Natural killer cell (primary cell): ENCODE measurements around the gene ANKS3. TPM values are rescaled to one million over a fixed set of nuclear protein-coding genes. Genes with fewer than 3 reads are reported as not detected.

ENCODE experiments used
- ATAC-seq, 3 donors: fragments of 150-1000 bp in 2 of 3; fragments of 200-7000 bp in 1 of 3; cut with Tn5 transposase; 1 replicate in 1 of 3; 2 replicates in 2 of 3; pipeline ENCODE4 v1.10.0; 2021; ENCODE audit warnings: mild to moderate bottlenecking in 2 of 3, moderate library complexity in 2 of 3
- DNase-seq, 2 donors: peaks; one replicate each; pipeline versions ENCODE4 v3.0.0 to v3.0.0-alpha.2; 2013 to 2021; ENCODE audit warnings: mixed read lengths in 1 of 2
- H3K27ac ChIP-seq: one replicate; pipeline ENCODE4 v1.5.1; 2013; ENCODE audit warnings: mild to moderate bottlenecking, low read length
- H3K27me3 ChIP-seq: one replicate; pipeline ENCODE4 v1.6.1; 2013; ENCODE audit warnings: low read length; ENCODE audit not compliant: control insufficient read depth, insufficient read depth
- H3K36me3 ChIP-seq: one replicate; pipeline ENCODE4 v1.6.1; 2013; ENCODE audit warnings: low read length; ENCODE audit not compliant: control insufficient read depth, insufficient read depth
- H3K4me1 ChIP-seq: one replicate; pipeline ENCODE4 v1.6.1; 2013; ENCODE audit warnings: low read length; ENCODE audit not compliant: control insufficient read depth, insufficient read depth
- H3K4me3 ChIP-seq: one replicate; pipeline ENCODE4 v1.5.1; 2013; ENCODE audit warnings: low read length
- H3K9me3 ChIP-seq: one replicate; pipeline ENCODE4 v1.6.1; 2013; ENCODE audit warnings: low read length; ENCODE audit not compliant: control insufficient read depth, insufficient read depth
- H3K27ac Mint-ChIP-seq, 2 donors: one replicate each; pipeline ENCODE4 v1.8.0; 2022; ENCODE audit warnings: mild to moderate bottlenecking in 2 of 2, mixed read lengths in 2 of 2, moderate library complexity in 1 of 2
- H3K27me3 Mint-ChIP-seq, 2 donors: one replicate each; pipeline ENCODE4 v1.8.0; 2022; ENCODE audit warnings: low read depth in 2 of 2, mixed read lengths in 2 of 2
- H3K36me3 Mint-ChIP-seq: one replicate; pipeline ENCODE4 v1.8.0; 2022; ENCODE audit warnings: mixed read lengths
- H3K4me1 Mint-ChIP-seq, 2 donors: one replicate each; pipeline ENCODE4 v1.8.0; 2022; ENCODE audit warnings: mixed read lengths in 2 of 2
- H3K4me3 Mint-ChIP-seq: one replicate; pipeline ENCODE4 v1.8.0; 2022; ENCODE audit warnings: mild to moderate bottlenecking, moderate library complexity, mixed read lengths
- H3K9me3 Mint-ChIP-seq, 2 donors: one replicate each; pipeline ENCODE4 v1.8.0; 2022; ENCODE audit warnings: mixed read lengths in 2 of 2
- CTCF ChIP-seq: fragments of 200-600 bp; IDR thresholded peaks from one replicate; pipeline ENCODE4 v1.8.0; 2022; ENCODE audit warnings: antibody characterized with exemption
- WGBS: methylation state at CpG from one replicate; pipeline ENCODE4 v1.1.7; 2013; ENCODE audit warnings: missing lambda C conversion rate; ENCODE audit not compliant: insufficient coverage; 5-methylcytosine and 5-hydroxymethylcytosine counted together
- intact Hi-C: fragments of 100-400 bp; cut with micrococcal nuclease; formaldehyde crosslinking; loops from one replicate; pipeline ENCODE4 v1.14.2; 2022
- total RNA-seq, 4 donors: library from RNA; stranded (reverse); fragments of 120-200 nt in 1 of 4; gene quantifications; one replicate each; pipeline versions ENCODE4 v1.2.3 to v1.2.4, GENCODE V29; 2013 to 2022

ANKS3 gene
- total RNA-seq, 3 donors from 2014 or later (not counting 1 experiment from before 2014, with no cell fraction given), result 19.7 to 20.8 (median 20.5) TPM

- Histone ChIP-seq H3K4me3 (no peak overlapping the region), H3K4me1 (peaks cover 41% of the 10 kb centered on the region), H3K27ac (no peak overlapping the region), H3K36me3 (peaks cover 48% of the 10 kb centered on the region), H3K9me3 (no peaks in the 10 kb centered on the region), H3K27me3 (no peaks in the 10 kb centered on the region)
- H3K27me3 Mint-ChIP-seq, result no peaks in the 10 kb centered on the region
- no peak for TF ChIP-seq CTCF
- H3K27ac Mint-ChIP-seq, result no peak overlapping the region
- no peaks in the 10 kb centered on the region for H3K9me3 Mint-ChIP-seq
- no peaks in the 10 kb centered on the region for H3K36me3 Mint-ChIP-seq
- ATAC-seq (no peak), DNase-seq (peak in 1 of 2 donors; percentile 4)
- peaks cover 7 to 10% of the 10 kb centered on the region in 2 donors for H3K4me1 Mint-ChIP-seq
- intact Hi-C loops, result no loop called here
- H3K4me3 Mint-ChIP-seq, result no peak overlapping the region
- WGBS, result 94% methylated on average over 33 of the region's 33 CpGs
Observed at GRCh38 chr16:4696905-4697847, 36.9 kb downstream of the ANKS3 start.

- 91% methylated on average over 19 of the region's 19 CpGs for WGBS
- intact Hi-C loops, result no loop called here
- Histone ChIP-seq H3K9me3 (no peaks in the 10 kb centered on the region), H3K4me3 (no peak overlapping the region), H3K27me3 (no peaks in the 10 kb centered on the region), H3K27ac (peak overlapping the region; percentile 34), H3K4me1 (peaks cover 35% of the 10 kb centered on the region), H3K36me3 (peaks cover 45% of the 10 kb centered on the region)
- TF ChIP-seq CTCF, result no peak
- Mint-ChIP-seq H3K4me3 (peak overlapping the region; percentile 25), H3K27ac (peak overlapping the region; percentile 80 to 85), H3K9me3 (no peaks in the 10 kb centered on the region), H3K27me3 (no peaks in the 10 kb centered on the region), H3K4me1 (peaks cover 7 to 9% of the 10 kb centered on the region in 2 donors), H3K36me3 (no peaks in the 10 kb centered on the region)
- DNase-seq (peak in 1 of 2 donors; percentile 9), ATAC-seq (no peak)
Observed at GRCh38 chr16:4696172-4696904, 37.7 kb downstream of the ANKS3 start.

DNA sequence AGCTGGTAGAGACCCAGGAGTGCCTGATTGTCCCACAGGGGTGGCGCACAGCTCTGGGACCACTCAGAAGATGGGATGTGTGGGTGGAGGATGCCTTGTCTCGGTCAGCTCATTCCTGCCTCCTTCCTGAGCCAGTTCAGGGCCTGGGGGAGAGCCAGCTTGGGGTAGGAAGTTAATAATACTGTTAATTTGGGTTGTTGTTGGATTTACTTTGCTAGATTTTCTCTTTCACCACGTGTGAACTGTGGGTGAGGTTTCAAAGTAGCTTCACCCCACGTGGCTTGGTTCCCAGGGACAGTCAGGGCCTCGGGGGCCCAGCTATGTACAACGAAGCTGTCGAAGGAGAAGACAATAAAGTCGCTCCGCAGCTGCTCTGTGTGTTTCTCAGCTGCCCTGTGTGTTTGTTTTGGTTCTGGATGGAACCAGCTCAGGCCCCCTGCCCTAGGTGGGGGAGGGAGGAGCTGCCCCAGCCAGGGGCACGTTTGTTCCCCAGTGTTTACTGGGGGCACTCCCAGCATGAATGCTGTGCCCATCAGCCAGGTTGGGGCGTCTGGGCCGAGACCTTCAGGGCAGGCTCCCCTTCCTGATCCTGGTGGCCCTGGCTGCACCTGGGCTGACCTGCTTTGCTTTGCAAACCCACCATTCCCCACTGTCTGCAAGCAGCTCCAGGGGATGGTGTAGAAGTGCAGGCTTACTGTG lies 38.4 kb downstream of the ANKS3 start:
- WGBS, result 65% methylated on average over 12 of the region's 12 CpGs
- Mint-ChIP-seq H3K4me1 (peaks cover 7 to 9% of the 10 kb centered on the region in 2 donors), H3K27ac (peak overlapping the region; percentile 80 to 85), H3K9me3 (no peaks in the 10 kb centered on the region), H3K4me3 (peak overlapping the region; percentile 64), H3K36me3 (no peaks in the 10 kb centered on the region), H3K27me3 (no peaks in the 10 kb centered on the region)
- no peaks in the 10 kb centered on the region for H3K27me3 ChIP-seq
- peak overlapping the region; percentile 34 for H3K27ac ChIP-seq
- DNase-seq (peak in 1 of 2 donors; percentile 17), ATAC-seq (no peak)
- intact Hi-C loops, result no loop called here
- H3K9me3 ChIP-seq, result no peaks in the 10 kb centered on the region
- no peak for TF ChIP-seq CTCF
- peaks cover 38% of the 10 kb centered on the region for H3K36me3 ChIP-seq
- H3K4me1 ChIP-seq, result peaks cover 32% of the 10 kb centered on the region
- H3K4me3 ChIP-seq, result no peak overlapping the region
